ENCODE results near the gene ALK.
"Not testable (repeated sequence)": the region's sequence is repeated elsewhere in the genome, so short reads cannot be mapped to it uniquely, and the experiment has no call there.

GRCh38 chr2:29824145-29824544 lies 97.2 kb downstream of the ALK start:
- TF ChIP-seq GABPA (IDR thresholded peaks at IDR 0.05; ENCODE audit: low read depth); CTCF (IDR thresholded peaks at IDR 0.05 in 2 of 3, conservative IDR thresholded peaks at IDR 0.05 in 1 of 3; ENCODE audit: control insufficient read depth in 2 of 3, extremely low read depth in 1 of 3, insufficient read depth in 1 of 3, low read depth in 3 of 3, low read length in 3 of 3): not testable (repeated sequence)

Data from GM12878 (cell line).